Endothelial cell of umbilical vein (primary cell): Measurements from ENCODE around the gene OPCML. TPM values are rescaled to one million over a fixed set of nuclear protein-coding genes. Genes with fewer than 3 reads are reported as not detected.

Source experiments
- BruUV-seq: library from RNA; stranded (reverse); fragments of 400-500 nt; replicated peaks from 2 replicates; lab custom pipeline; 2021; lab: Mats Ljungman, UMichigan
- CTCF ChIA-PET: fragments of 300-600, 350-600 bp; sonication (Branson Sonifier 250); formaldehyde crosslinking; loops from one replicate; lab custom pipeline; 2021; ENCODE audit warnings: antibody characterized with exemption, inconsistent platforms; lab: Charles Lee
- POLR2A ChIA-PET: fragments of 300-600, 350-600 bp; sonication (Branson Sonifier 250); formaldehyde crosslinking; loops from one replicate; lab custom pipeline; 2021; ENCODE audit warnings: antibody characterized with exemption, inconsistent platforms; lab: Charles Lee
- DNase-seq: peaks from one replicate; pipeline ENCODE4 v3.0.0-alpha.2; 2011; ENCODE audit warnings: low read depth, low spot score
- FAIRE-seq: peaks from 2 replicates; lab custom pipeline; 2011; peaks lifted over from hg19 to GRCh38; lab: Jason Lieb, UNC
- H2AFZ ChIP-seq: 2 replicates; pipeline ENCODE4 v1.6.0; 2012; ENCODE audit warnings: low read depth, low read length, control low read depth, inconsistent platforms
- H3K27ac ChIP-seq: 2 replicates; pipeline ENCODE4 v1.5.1; 2011; ENCODE audit warnings: low read depth, mild to moderate bottlenecking, control low read depth, low read length, moderate library complexity; ENCODE audit not compliant: insufficient read depth
- H3K27me3 ChIP-seq, 2 experiments: 2 replicates each; pipeline versions ENCODE4 v1.6.0 to v1.6.1; 2011; ENCODE audit warnings: low read length in 2 of 2, mixed read lengths in 1 of 2; ENCODE audit not compliant: control insufficient read depth in 2 of 2, insufficient read depth in 2 of 2
- H3K36me3 ChIP-seq, 2 experiments: 2 replicates in 1 of 2; 3 replicates in 1 of 2; pipeline ENCODE4 v1.5.1; 2011; ENCODE audit warnings: low read length in 2 of 2, mild to moderate bottlenecking in 1 of 2, moderate library complexity in 1 of 2; ENCODE audit not compliant: control insufficient read depth in 2 of 2, insufficient read depth in 2 of 2; ENCODE audit errors: extremely low read depth in 1 of 2
- H3K4me1 ChIP-seq: 3 replicates; pipeline ENCODE4 v1.5.1; 2011; ENCODE audit warnings: mild to moderate bottlenecking, low read length; ENCODE audit not compliant: control insufficient read depth, insufficient read depth; ENCODE audit errors: extremely low read depth
- H3K4me2 ChIP-seq: 2 replicates; pipeline ENCODE4 v1.6.1; 2011; ENCODE audit warnings: low read length, control low read depth, mixed read lengths; ENCODE audit not compliant: insufficient read depth
- H3K4me3 ChIP-seq, 3 experiments: fragments of 200-600 bp in 1 of 3; sonication (generic), shearing (Covaris generic) in 1 of 3; replicated peaks in 1 of 3; 2 replicates each; pipeline ENCODE4 v1.5.1; 2011 to 2016; ENCODE audit warnings: control low read depth in 3 of 3, low read length in 3 of 3, mild to moderate bottlenecking in 2 of 3, inconsistent platforms in 1 of 3, low read depth in 1 of 3, moderate library complexity in 1 of 3; ENCODE audit not compliant: insufficient read depth in 1 of 3
- H3K79me2 ChIP-seq: 2 replicates; pipeline ENCODE4 v1.6.0; 2012; ENCODE audit warnings: low read length, inconsistent platforms; ENCODE audit not compliant: control insufficient read depth, insufficient read depth
- H3K9ac ChIP-seq: replicated peaks from 2 replicates; pipeline ENCODE3; 2011; ENCODE audit warnings: low read length, control low read depth; ENCODE audit not compliant: insufficient read depth; ENCODE audit errors: extremely low read depth
- H3K9me1 ChIP-seq: replicated peaks from 3 replicates; pipeline ENCODE4 v1.6.0; 2011; ENCODE audit warnings: mild to moderate bottlenecking, low read length; ENCODE audit not compliant: control insufficient read depth, insufficient read depth; ENCODE audit errors: extremely low read depth
- H3K9me3 ChIP-seq: replicated peaks from 2 replicates; pipeline ENCODE4 v1.5.1; 2012; ENCODE audit warnings: low read length, inconsistent platforms; ENCODE audit not compliant: control insufficient read depth, insufficient read depth
- H4K20me1 ChIP-seq: replicated peaks from 2 replicates; pipeline ENCODE3; 2011; ENCODE audit warnings: mild to moderate bottlenecking, low read length; ENCODE audit not compliant: control insufficient read depth, insufficient read depth; ENCODE audit errors: extremely low read depth
- FOS ChIP-seq: IDR thresholded peaks from 2 replicates; pipeline ENCODE4 v1.6.1; 2011; ENCODE audit warnings: mild to moderate bottlenecking, low read length, moderate library complexity, borderline replicate concordance; ENCODE audit not compliant: insufficient read depth
- GATA2 ChIP-seq: IDR thresholded peaks from 2 replicates; pipeline ENCODE4 v1.7.0; 2011; ENCODE audit warnings: low read depth, mild to moderate bottlenecking, moderate library complexity, mixed read lengths, low read length; ENCODE audit not compliant: insufficient read length, insufficient read depth
- JUN ChIP-seq: IDR thresholded peaks from 2 replicates; pipeline ENCODE4 v1.6.1; 2011; ENCODE audit warnings: borderline replicate concordance, low read depth; ENCODE audit not compliant: insufficient read length, insufficient read depth
- POLR2A ChIP-seq: IDR thresholded peaks from 2 replicates; pipeline ENCODE4 v1.6.1; 2012; ENCODE audit warnings: low read depth, mild to moderate bottlenecking, control low read depth, low read length
- POLR2AphosphoS5 ChIP-seq: IDR thresholded peaks from 2 replicates; pipeline ENCODE4 v1.6.1; 2012; ENCODE audit warnings: low read depth, mild to moderate bottlenecking, control low read depth, low read length, moderate library complexity; ENCODE audit not compliant: insufficient read depth
- dilution Hi-C: fragments of 300-500 bp; cut with MboI; formaldehyde crosslinking; loops from one replicate; pipeline ENCODE4 v1.15.0; 2019; ENCODE audit warnings: low sequenced_read_pairs; ENCODE audit not compliant: extremely low pct_ligation_motif_present
- intact Hi-C: fragments of 100-400 bp; cut with micrococcal nuclease; formaldehyde crosslinking; loops from one replicate; pipeline ENCODE4 v1.10.0; 2022
- polyA plus RNA-seq, 4 experiments: library from polyadenylated mRNA; depleted of rRNA in 3 of 4; stranded (reverse) in 3 of 4; unstranded in 1 of 4; fragments of >200 nt; gene quantifications; 2 replicates each; pipeline versions ENCODE4 v1.2.1 to v1.2.3, GENCODE V29; 2011 to 2012; ENCODE audit warnings: missing spikeins in 1 of 4
- total RNA-seq: library from RNA; stranded (reverse); gene quantifications from 2 replicates; pipeline ENCODE4 v1.2.3, GENCODE V29; 2021
- TF ChIP-seq, protein P1 (sequence below), 2 donors: IDR thresholded peaks; 1 replicate in 1 of 2; 2 replicates in 1 of 2; pipeline ENCODE4 v1.5.1; 2011; ENCODE audit warnings: low read length in 2 of 2, mild to moderate bottlenecking in 2 of 2, moderate library complexity in 2 of 2, control low read depth in 1 of 2, inconsistent platforms in 1 of 2, low read depth in 1 of 2; ENCODE audit not compliant: insufficient read depth in 1 of 2; ENCODE audit errors: extremely low read depth in 1 of 2

OPCML gene
- total and polyA plus RNA-seq, 2 donors (not counting 3 experiments of a cell fraction or from before 2014, with no cell fraction given), result not detected

DNA sequence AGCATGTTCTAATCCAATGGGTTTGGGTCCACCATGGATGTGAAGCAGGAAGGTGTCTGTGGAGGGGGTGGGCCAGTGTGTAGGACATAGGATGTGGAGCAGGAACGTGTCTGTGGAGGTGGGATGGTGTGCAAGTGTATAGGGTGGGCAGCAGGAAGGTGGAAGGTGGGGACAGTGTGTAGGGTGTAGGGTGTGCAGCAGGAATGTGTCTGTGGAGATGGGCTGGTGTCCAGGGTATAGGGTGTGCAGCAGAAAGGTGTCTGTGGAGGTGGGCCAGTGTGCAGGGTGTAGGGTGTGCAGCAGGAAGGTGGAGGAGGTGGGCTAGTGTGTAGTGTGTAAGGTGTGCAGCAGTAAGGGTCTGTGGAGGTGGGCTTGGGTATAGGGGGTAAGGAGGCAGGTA, 1093.9 kb downstream of the OPCML start:
- H3K4me1 ChIP-seq, result no peaks in the 10 kb centered on the region
- no peak overlapping the region for H3K4me3 ChIP-seq
- no peak overlapping the region for H3K27ac ChIP-seq
- no peak overlapping the region for H2AFZ ChIP-seq
- no peaks in the 10 kb centered on the region for H4K20me1 ChIP-seq
- H3K9me1 ChIP-seq, result no peaks in the 10 kb centered on the region
- ChIA-PET CTCF (no interaction called here), POLR2A (no interaction called here)
- BruUV-seq, result no TSS peak
- DNase-seq, result no peak
- no peak overlapping the region for H3K9ac ChIP-seq
- TF ChIP-seq, protein P1, sequence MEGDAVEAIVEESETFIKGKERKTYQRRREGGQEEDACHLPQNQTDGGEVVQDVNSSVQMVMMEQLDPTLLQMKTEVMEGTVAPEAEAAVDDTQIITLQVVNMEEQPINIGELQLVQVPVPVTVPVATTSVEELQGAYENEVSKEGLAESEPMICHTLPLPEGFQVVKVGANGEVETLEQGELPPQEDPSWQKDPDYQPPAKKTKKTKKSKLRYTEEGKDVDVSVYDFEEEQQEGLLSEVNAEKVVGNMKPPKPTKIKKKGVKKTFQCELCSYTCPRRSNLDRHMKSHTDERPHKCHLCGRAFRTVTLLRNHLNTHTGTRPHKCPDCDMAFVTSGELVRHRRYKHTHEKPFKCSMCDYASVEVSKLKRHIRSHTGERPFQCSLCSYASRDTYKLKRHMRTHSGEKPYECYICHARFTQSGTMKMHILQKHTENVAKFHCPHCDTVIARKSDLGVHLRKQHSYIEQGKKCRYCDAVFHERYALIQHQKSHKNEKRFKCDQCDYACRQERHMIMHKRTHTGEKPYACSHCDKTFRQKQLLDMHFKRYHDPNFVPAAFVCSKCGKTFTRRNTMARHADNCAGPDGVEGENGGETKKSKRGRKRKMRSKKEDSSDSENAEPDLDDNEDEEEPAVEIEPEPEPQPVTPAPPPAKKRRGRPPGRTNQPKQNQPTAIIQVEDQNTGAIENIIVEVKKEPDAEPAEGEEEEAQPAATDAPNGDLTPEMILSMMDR (IDR thresholded peaks at IDR 0.05; ENCODE audit: extremely low read depth in 1 of 2, insufficient read depth in 1 of 2, low read depth in 1 of 2, low read length in 2 of 2), result no peak
- no peak for TF ChIP-seq POLR2AphosphoS5
- TF ChIP-seq GATA2, result no peak
- no peak for TF ChIP-seq POLR2A
- no peak for TF ChIP-seq JUN
- TF ChIP-seq FOS, result no peak
- H3K79me2 ChIP-seq, result no peaks in the 10 kb centered on the region
- no peak overlapping the region for H3K4me2 ChIP-seq
- intact Hi-C loops, result no loop called here
- H3K27me3 ChIP-seq, result no peaks in the 10 kb centered on the region
- no peaks in the 10 kb centered on the region for H3K36me3 ChIP-seq
- H3K9me3 ChIP-seq, result peaks cover 3% of the 10 kb centered on the region
- dilution Hi-C loops, result no loop called here
- FAIRE-seq, result no peak
